PC-9 (cell line): Measurements from ENCODE around the gene NPTX1. TPM values are rescaled to one million over a fixed set of nuclear protein-coding genes. Genes with fewer than 3 reads are reported as not detected.
A peak's percentile ranks its signal among the peaks of the same experiment; 100 is the strongest.

Experiments
- BruUV-seq: library from RNA; stranded (reverse); fragments of 400-500 nt; replicated peaks from 2 replicates; lab custom pipeline; 2021; lab: Mats Ljungman, UMichigan
- CTCF ChIA-PET: fragments of 300-600 bp; sonication (Branson Sonifier 250); formaldehyde crosslinking; loops from one replicate; lab custom pipeline; 2022; ENCODE audit warnings: antibody characterized with exemption; lab: Charles Lee
- POLR2A ChIA-PET: fragments of 300-600 bp; sonication (Branson Sonifier 250); formaldehyde crosslinking; loops from one replicate; lab custom pipeline; 2022; ENCODE audit warnings: antibody characterized with exemption; ENCODE audit not compliant: unreplicated experiment; lab: Charles Lee
- DNase-seq, 2 experiments: peaks; one replicate each; pipeline versions ENCODE4 v3.0.0 to v3.0.0-alpha.2; 2015 to 2022; ENCODE audit warnings: mixed read lengths in 1 of 2
- H2AFZ ChIP-seq: fragments of 200-600 bp; sonication (generic); 2 replicates; pipeline ENCODE4 v1.8.1; 2017; ENCODE audit warnings: antibody characterized with exemption
- H3F3A ChIP-seq: fragments of 200-600 bp; sonication (generic); 2 replicates; pipeline ENCODE4 v1.8.1; 2017; ENCODE audit warnings: antibody characterized with exemption, mild to moderate bottlenecking, low read depth; ENCODE audit not compliant: insufficient read depth
- H3K27ac ChIP-seq: fragments of 200-600 bp; sonication (generic); 2 replicates; pipeline ENCODE4 v1.6.1; 2016; ENCODE audit warnings: mixed run types
- H3K27me3 ChIP-seq: fragments of 200-600 bp; sonication (generic); 2 replicates; pipeline ENCODE4 v1.6.1; 2016; ENCODE audit warnings: low read depth, mixed run types; ENCODE audit not compliant: insufficient read depth
- H3K36me3 ChIP-seq: fragments of 200-600 bp; sonication (generic); 2 replicates; pipeline ENCODE4 v1.6.1; 2016; ENCODE audit warnings: low read depth, mixed run types
- H3K4me1 ChIP-seq: fragments of 200-600 bp; sonication (generic); replicated peaks from 2 replicates; pipeline ENCODE4 v1.6.1; 2016; ENCODE audit warnings: mixed run types; ENCODE audit not compliant: insufficient read depth
- H3K4me2 ChIP-seq: fragments of 200-600 bp; sonication (generic); 2 replicates; pipeline ENCODE4 v1.6.1; 2017; ENCODE audit warnings: mixed run types
- H3K4me3 ChIP-seq: fragments of 200-600 bp; sonication (generic); 2 replicates; pipeline ENCODE4 v1.6.1; 2016; ENCODE audit warnings: mixed run types
- H3K79me2 ChIP-seq: fragments of 200-600 bp; sonication (generic); 2 replicates; pipeline ENCODE4 v1.6.1; 2017; ENCODE audit warnings: low read depth, mixed run types
- H3K9me2 ChIP-seq: fragments of 200-600 bp; sonication (generic); 2 replicates; pipeline ENCODE4 v1.8.1; 2017; ENCODE audit warnings: mild to moderate bottlenecking; ENCODE audit not compliant: insufficient read depth
- H3K9me3 ChIP-seq: fragments of 200-600 bp; sonication (generic); 2 replicates; pipeline ENCODE4 v1.8.1; 2016; ENCODE audit warnings: low read depth; ENCODE audit not compliant: insufficient read depth
- H4K20me1 ChIP-seq: fragments of 200-600 bp; sonication (generic); 2 replicates; pipeline ENCODE4 v1.8.1; 2017; ENCODE audit not compliant: insufficient read depth
- CTCF ChIP-seq: fragments of 200-600 bp; sonication (generic); conservative IDR thresholded peaks from 2 replicates; pipeline ENCODE4 v1.6.1; 2017; ENCODE audit warnings: mixed run types, antibody characterized with exemption, mild to moderate bottlenecking, moderate library complexity
- EZH2 ChIP-seq: fragments of 200-600 bp; sonication (generic); IDR thresholded peaks from 2 replicates; pipeline ENCODE4 v1.8.0; 2017; ENCODE audit warnings: antibody characterized with exemption, low read depth
- intact Hi-C: fragments of 100-400 bp; cut with micrococcal nuclease; formaldehyde crosslinking; loops from one replicate; pipeline ENCODE4 v1.10.0; 2022; ENCODE audit not compliant: unreplicated experiment
- total RNA-seq: library from RNA; stranded (reverse); gene quantifications from 2 replicates; pipeline ENCODE4 v1.2.3, GENCODE V29; 2021

The NPTX1 gene
- total RNA-seq, 1 experiment from 2014 or later, result 6.9 TPM

- intact Hi-C loops, result loop anchor here (5.0 kb wide), 1 partner anchor 554 kb away; no protein-coding TSS in a partner anchor
- ChIA-PET POLR2A (no interaction called here), CTCF (no interaction called here)
Measured at GRCh38 chr17:80428363-80428762, 48.0 kb downstream of the NPTX1 start.

GRCh38 chr17:80427366-80428282, 48.8 kb downstream of the NPTX1 start:
- Histone ChIP-seq H3K9me2 (no peaks in the 10 kb centered on the region), H3K36me3 (no peaks in the 10 kb centered on the region), H3K4me1 (no peaks in the 10 kb centered on the region), H2AFZ (no peak overlapping the region), H3F3A (no peaks in the 10 kb centered on the region), H3K4me3 (no peak overlapping the region), H3K79me2 (no peaks in the 10 kb centered on the region), H3K27ac (no peak overlapping the region), H3K9me3 (no peaks in the 10 kb centered on the region), H4K20me1 (no peaks in the 10 kb centered on the region), H3K4me2 (no peak overlapping the region), H3K27me3 (no peaks in the 10 kb centered on the region)
- no TSS peak for BruUV-seq
- ChIA-PET POLR2A (interaction anchor here (0.7 kb wide), 1 partner anchor 23 kb away, joined by 3 read pairs; no protein-coding TSS in a partner anchor), CTCF (interaction anchor here (0.6 to 1.1 kb wide), 4 partner anchors 132 to 429 kb away, joined by 3 to 9 read pairs (median 3); no protein-coding TSS in a partner anchor)
- no peak for TF ChIP-seq EZH2
- TF ChIP-seq CTCF, result no peak
- DNase-seq, result no peak
- intact Hi-C loops, result loop anchor here (1.0 to 5.0 kb wide), 2 partner anchors 148 to 555 kb away; no protein-coding TSS in a partner anchor

More at GRCh38 chr17:80428363-80428762, 48.0 kb downstream of the NPTX1 start:
- no peak overlapping the region for H2AFZ ChIP-seq
- no peaks in the 10 kb centered on the region for H3K9me2 ChIP-seq
- H3K9me3 ChIP-seq, result no peaks in the 10 kb centered on the region
- no peak overlapping the region for H3K4me3 ChIP-seq
- no peak overlapping the region for H3K4me2 ChIP-seq
- no peaks in the 10 kb centered on the region for H3K36me3 ChIP-seq
- no TSS peak for BruUV-seq
- no peaks in the 10 kb centered on the region for H3K27me3 ChIP-seq
- DNase-seq, result no peak
- no peaks in the 10 kb centered on the region for H4K20me1 ChIP-seq
- H3K4me1 ChIP-seq, result no peaks in the 10 kb centered on the region
- H3K79me2 ChIP-seq, result no peaks in the 10 kb centered on the region
- TF ChIP-seq EZH2 (no peak), CTCF (no peak)
- no peak overlapping the region for H3K27ac ChIP-seq
- no peaks in the 10 kb centered on the region for H3F3A ChIP-seq

GRCh38 chr17:80426671-80427326, 49.6 kb downstream of the NPTX1 start:
- DNase-seq, result peak in 1 of 2 experiments; percentile 71
- Histone ChIP-seq H3K4me3 (no peak overlapping the region), H3K36me3 (no peaks in the 10 kb centered on the region), H3F3A (no peaks in the 10 kb centered on the region), H3K27me3 (no peaks in the 10 kb centered on the region), H3K9me3 (no peaks in the 10 kb centered on the region), H3K27ac (no peak overlapping the region), H3K4me2 (no peak overlapping the region), H2AFZ (no peak overlapping the region), H3K9me2 (no peaks in the 10 kb centered on the region), H4K20me1 (no peaks in the 10 kb centered on the region), H3K79me2 (no peaks in the 10 kb centered on the region), H3K4me1 (no peaks in the 10 kb centered on the region)
- intact Hi-C loops, result loop anchor here (1.0 to 5.0 kb wide), 2 partner anchors 149 to 556 kb away; no protein-coding TSS in a partner anchor
- ChIA-PET CTCF (interaction anchor here (0.6 to 1.1 kb wide), 4 partner anchors 133 to 429 kb away, joined by 3 to 9 read pairs (median 3); no protein-coding TSS in a partner anchor), POLR2A (interaction anchor here (0.7 kb wide), 1 partner anchor 22 kb away, joined by 3 read pairs; no protein-coding TSS in a partner anchor)
- no TSS peak for BruUV-seq
- TF ChIP-seq EZH2, result no peak
- peak; percentile 82 for TF ChIP-seq CTCF
